Neural cell (in vitro differentiated cells): ENCODE measurements around the gene SLC38A4. TPM values are rescaled to one million over a fixed set of nuclear protein-coding genes. Genes with fewer than 3 reads are reported as not detected.

Experiments
- H2AFZ ChIP-seq: fragments of 200-600, 300-800 bp; sonication (generic), shearing (Covaris generic); 2 replicates; pipeline ENCODE4 v1.6.0; 2014; ENCODE audit warnings: low read depth, mild to moderate bottlenecking, antibody characterized with exemption, low read length, moderate library complexity
- H3F3A ChIP-seq: fragments of 200-600 bp; shearing (Covaris generic); 2 replicates; pipeline ENCODE4 v1.6.1; 2016; ENCODE audit warnings: mild to moderate bottlenecking, moderate library complexity, mixed read lengths, antibody characterized with exemption, low read length; ENCODE audit not compliant: insufficient read depth, poor library complexity, severe bottlenecking
- H3K27ac ChIP-seq: fragments of 200-600, 300-800 bp; sonication (generic), shearing (Covaris generic); 2 replicates; pipeline ENCODE4 v1.5.1; 2014; ENCODE audit warnings: mild to moderate bottlenecking, low read length, moderate library complexity
- H3K27me3 ChIP-seq: fragments of 300-800, 200-600 bp; sonication (generic), shearing (Covaris generic); 2 replicates; pipeline ENCODE4 v1.6.0; 2014; ENCODE audit warnings: mild to moderate bottlenecking, low read depth, low read length, moderate library complexity; ENCODE audit not compliant: insufficient read depth
- H3K36me3 ChIP-seq: fragments of 300-800, 200-600 bp; sonication (generic), shearing (Covaris generic); 2 replicates; pipeline ENCODE4 v1.5.1; 2014; ENCODE audit warnings: mild to moderate bottlenecking, antibody characterized with exemption, low read length, moderate library complexity; ENCODE audit not compliant: insufficient read depth
- H3K4me2 ChIP-seq: fragments of 300-800, 200-600 bp; sonication (generic), shearing (Covaris generic); 2 replicates; pipeline ENCODE4 v1.6.0; 2014; ENCODE audit warnings: mild to moderate bottlenecking, low read length
- H3K4me3 ChIP-seq: fragments of 300-800, 200-600 bp; sonication (generic), shearing (Covaris generic); 2 replicates; pipeline ENCODE4 v1.5.1; 2014; ENCODE audit warnings: mild to moderate bottlenecking, low read length, moderate library complexity
- H3K79me2 ChIP-seq: fragments of 200-600 bp; shearing (Covaris generic); replicated peaks from 2 replicates; pipeline ENCODE4 v1.6.0; 2014; ENCODE audit warnings: mild to moderate bottlenecking, low read length, moderate library complexity; ENCODE audit not compliant: insufficient read depth
- H3K9ac ChIP-seq: fragments of 300-800, 200-600 bp; sonication (generic), shearing (Covaris generic); 2 replicates; pipeline ENCODE4 v1.6.1; 2016; ENCODE audit warnings: mild to moderate bottlenecking, low read length, mixed read lengths
- H3K9me2 ChIP-seq: fragments of 200-600 bp; shearing (Covaris generic); 2 replicates; pipeline ENCODE4 v1.6.1; 2016; ENCODE audit warnings: mild to moderate bottlenecking, low read length, mixed read lengths; ENCODE audit not compliant: insufficient read depth
- H3K9me3 ChIP-seq: fragments of 200-600, 300-800 bp; sonication (generic), shearing (Covaris generic); 2 replicates; pipeline ENCODE4 v1.6.1; 2016; ENCODE audit warnings: mild to moderate bottlenecking, mixed run types, low read length, moderate library complexity, mixed read lengths
- H4K20me1 ChIP-seq: fragments of 200-600 bp; shearing (Covaris generic); 2 replicates; pipeline ENCODE4 v1.6.1; 2016; ENCODE audit warnings: mild to moderate bottlenecking, mixed run types; ENCODE audit not compliant: insufficient read depth
- EP300 ChIP-seq: fragments of 450-650 bp; conservative IDR thresholded peaks from 2 replicates; pipeline ENCODE4 v1.6.1; 2014; ENCODE audit warnings: antibody characterized with exemption, mild to moderate bottlenecking, moderate library complexity; ENCODE audit not compliant: poor library complexity, severe bottlenecking
- EZH2 ChIP-seq: fragments of 200-600, 300-800 bp; shearing (Covaris generic), sonication (generic); IDR thresholded peaks from 2 replicates; pipeline ENCODE4 v1.6.1; 2014; ENCODE audit warnings: antibody characterized with exemption, low read length, borderline replicate concordance, mild to moderate bottlenecking; ENCODE audit not compliant: insufficient read depth, poor library complexity, severe bottlenecking
- MXI1 ChIP-seq: fragments of 450-650 bp; conservative IDR thresholded peaks from 2 replicates; pipeline ENCODE4 v1.6.1; 2014; ENCODE audit warnings: antibody characterized with exemption, mild to moderate bottlenecking; ENCODE audit not compliant: poor library complexity, severe bottlenecking
- POLR2AphosphoS5 ChIP-seq: IDR thresholded peaks from 2 replicates; pipeline ENCODE4 v1.6.1; 2012
- RAD21 ChIP-seq: fragments of 450-650 bp; conservative IDR thresholded peaks from 2 replicates; pipeline ENCODE4 v1.6.1; 2014; ENCODE audit warnings: antibody characterized with exemption, mild to moderate bottlenecking, moderate library complexity
- SMC3 ChIP-seq: fragments of 450-650 bp; conservative IDR thresholded peaks from 2 replicates; pipeline ENCODE4 v1.6.1; 2014; ENCODE audit warnings: antibody characterized with exemption, mild to moderate bottlenecking, moderate library complexity; ENCODE audit not compliant: poor library complexity
- TAF1 ChIP-seq: IDR thresholded peaks from 2 replicates; pipeline ENCODE4 v1.6.1; 2012; ENCODE audit warnings: low read depth
- polyA plus RNA-seq: library from polyadenylated mRNA; depleted of rRNA; stranded (reverse); fragments of >200 nt; gene quantifications from 2 replicates; pipeline ENCODE4 v1.2.3, GENCODE V29; 2014
- TF ChIP-seq, protein P1 (sequence below): fragments of 450-650 bp; IDR thresholded peaks from 2 replicates; pipeline ENCODE4 v1.5.1; 2014; ENCODE audit warnings: antibody characterized with exemption, mild to moderate bottlenecking, moderate library complexity; ENCODE audit not compliant: poor library complexity, severe bottlenecking
- TF ChIP-seq, protein P2 (sequence below): IDR thresholded peaks from 2 replicates; pipeline ENCODE4 v1.6.1; 2012; ENCODE audit warnings: borderline replicate concordance

SLC38A4 gene
- polyA plus RNA-seq, 1 donor from 2014 or later, result not detected

DNA sequence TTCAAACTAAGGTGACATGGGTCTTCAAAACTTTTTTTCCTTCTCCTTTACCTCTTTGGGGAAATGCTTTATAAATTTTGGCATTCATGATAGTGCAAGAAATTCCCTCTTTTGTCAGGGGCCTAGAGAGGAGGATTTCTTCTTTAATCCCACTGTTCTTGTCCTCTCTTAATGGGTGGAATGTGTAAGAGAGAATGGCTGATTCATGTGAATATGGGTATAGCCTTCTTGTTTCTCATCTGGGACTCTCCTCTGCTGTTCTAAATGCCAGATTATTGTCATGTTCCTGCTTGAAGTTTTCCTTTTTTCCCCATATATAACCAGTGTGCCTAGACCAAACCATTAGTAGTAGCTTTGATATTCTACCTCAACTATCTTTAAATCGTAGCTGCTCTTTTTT, 46.7 kb downstream of the SLC38A4 start:
- Histone ChIP-seq H3K4me2 (no peak overlapping the region), H3K27me3 (no peaks in the 10 kb centered on the region), H3K79me2 (no peaks in the 10 kb centered on the region), H3K36me3 (no peaks in the 10 kb centered on the region), H3K9me2 (no peaks in the 10 kb centered on the region), H3K27ac (no peak overlapping the region), H2AFZ (no peak overlapping the region), H3F3A (no peaks in the 10 kb centered on the region), H3K9ac (no peak overlapping the region), H4K20me1 (no peaks in the 10 kb centered on the region), H3K9me3 (no peaks in the 10 kb centered on the region), H3K4me3 (no peak overlapping the region)
- TF ChIP-seq POLR2AphosphoS5 (no peak), SMC3 (no peak), EZH2 (no peak), TAF1 (no peak), MXI1 (no peak), RAD21 (no peak), EP300 (no peak)
- TF ChIP-seq, protein P1, sequence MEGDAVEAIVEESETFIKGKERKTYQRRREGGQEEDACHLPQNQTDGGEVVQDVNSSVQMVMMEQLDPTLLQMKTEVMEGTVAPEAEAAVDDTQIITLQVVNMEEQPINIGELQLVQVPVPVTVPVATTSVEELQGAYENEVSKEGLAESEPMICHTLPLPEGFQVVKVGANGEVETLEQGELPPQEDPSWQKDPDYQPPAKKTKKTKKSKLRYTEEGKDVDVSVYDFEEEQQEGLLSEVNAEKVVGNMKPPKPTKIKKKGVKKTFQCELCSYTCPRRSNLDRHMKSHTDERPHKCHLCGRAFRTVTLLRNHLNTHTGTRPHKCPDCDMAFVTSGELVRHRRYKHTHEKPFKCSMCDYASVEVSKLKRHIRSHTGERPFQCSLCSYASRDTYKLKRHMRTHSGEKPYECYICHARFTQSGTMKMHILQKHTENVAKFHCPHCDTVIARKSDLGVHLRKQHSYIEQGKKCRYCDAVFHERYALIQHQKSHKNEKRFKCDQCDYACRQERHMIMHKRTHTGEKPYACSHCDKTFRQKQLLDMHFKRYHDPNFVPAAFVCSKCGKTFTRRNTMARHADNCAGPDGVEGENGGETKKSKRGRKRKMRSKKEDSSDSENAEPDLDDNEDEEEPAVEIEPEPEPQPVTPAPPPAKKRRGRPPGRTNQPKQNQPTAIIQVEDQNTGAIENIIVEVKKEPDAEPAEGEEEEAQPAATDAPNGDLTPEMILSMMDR, result no peak
- TF ChIP-seq, protein P2, sequence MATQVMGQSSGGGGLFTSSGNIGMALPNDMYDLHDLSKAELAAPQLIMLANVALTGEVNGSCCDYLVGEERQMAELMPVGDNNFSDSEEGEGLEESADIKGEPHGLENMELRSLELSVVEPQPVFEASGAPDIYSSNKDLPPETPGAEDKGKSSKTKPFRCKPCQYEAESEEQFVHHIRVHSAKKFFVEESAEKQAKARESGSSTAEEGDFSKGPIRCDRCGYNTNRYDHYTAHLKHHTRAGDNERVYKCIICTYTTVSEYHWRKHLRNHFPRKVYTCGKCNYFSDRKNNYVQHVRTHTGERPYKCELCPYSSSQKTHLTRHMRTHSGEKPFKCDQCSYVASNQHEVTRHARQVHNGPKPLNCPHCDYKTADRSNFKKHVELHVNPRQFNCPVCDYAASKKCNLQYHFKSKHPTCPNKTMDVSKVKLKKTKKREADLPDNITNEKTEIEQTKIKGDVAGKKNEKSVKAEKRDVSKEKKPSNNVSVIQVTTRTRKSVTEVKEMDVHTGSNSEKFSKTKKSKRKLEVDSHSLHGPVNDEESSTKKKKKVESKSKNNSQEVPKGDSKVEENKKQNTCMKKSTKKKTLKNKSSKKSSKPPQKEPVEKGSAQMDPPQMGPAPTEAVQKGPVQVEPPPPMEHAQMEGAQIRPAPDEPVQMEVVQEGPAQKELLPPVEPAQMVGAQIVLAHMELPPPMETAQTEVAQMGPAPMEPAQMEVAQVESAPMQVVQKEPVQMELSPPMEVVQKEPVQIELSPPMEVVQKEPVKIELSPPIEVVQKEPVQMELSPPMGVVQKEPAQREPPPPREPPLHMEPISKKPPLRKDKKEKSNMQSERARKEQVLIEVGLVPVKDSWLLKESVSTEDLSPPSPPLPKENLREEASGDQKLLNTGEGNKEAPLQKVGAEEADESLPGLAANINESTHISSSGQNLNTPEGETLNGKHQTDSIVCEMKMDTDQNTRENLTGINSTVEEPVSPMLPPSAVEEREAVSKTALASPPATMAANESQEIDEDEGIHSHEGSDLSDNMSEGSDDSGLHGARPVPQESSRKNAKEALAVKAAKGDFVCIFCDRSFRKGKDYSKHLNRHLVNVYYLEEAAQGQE, result no peak

DNA sequence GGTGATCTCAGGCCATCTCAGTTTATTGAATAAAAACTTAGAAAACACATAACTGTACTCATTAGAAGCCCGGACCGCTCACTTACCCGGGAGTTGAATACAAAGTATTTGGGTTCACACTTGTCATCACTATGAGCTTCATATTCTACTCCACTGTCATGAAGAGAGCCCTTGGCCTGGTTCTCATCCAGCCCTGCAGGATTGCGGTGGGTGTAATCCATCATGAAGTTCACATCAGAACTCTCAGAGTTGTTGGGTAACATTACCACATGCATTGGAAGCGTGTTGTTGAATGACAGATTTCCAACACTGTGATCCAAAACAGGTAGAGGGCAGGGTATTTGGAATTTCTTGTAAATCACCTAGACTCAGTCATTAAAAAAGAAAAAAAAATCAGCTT, 47.4 kb downstream of the SLC38A4 start:
- no peaks in the 10 kb centered on the region for H3K27me3 ChIP-seq
- no peak overlapping the region for H3K9ac ChIP-seq
- no peak for TF ChIP-seq SMC3
- TF ChIP-seq, protein P2, result no peak
- no peak for TF ChIP-seq EP300
- TF ChIP-seq EZH2, result no peak
- no peak for TF ChIP-seq TAF1
- no peaks in the 10 kb centered on the region for H4K20me1 ChIP-seq
- H3K9me2 ChIP-seq, result no peaks in the 10 kb centered on the region
- no peak overlapping the region for H3K4me2 ChIP-seq
- no peaks in the 10 kb centered on the region for H3K79me2 ChIP-seq
- no peaks in the 10 kb centered on the region for H3K9me3 ChIP-seq
- no peaks in the 10 kb centered on the region for H3K36me3 ChIP-seq
- H2AFZ ChIP-seq, result no peak overlapping the region
- H3F3A ChIP-seq, result no peaks in the 10 kb centered on the region
- no peak overlapping the region for H3K27ac ChIP-seq
- H3K4me3 ChIP-seq, result no peak overlapping the region
